Left colon (tissue), 2 donors: Measurements from ENCODE around the gene IGBP1. TPM values are rescaled to one million over a fixed set of nuclear protein-coding genes. Genes with fewer than 3 reads are reported as not detected.
"Not testable (repeated sequence)": the region's sequence is repeated elsewhere in the genome, so short reads cannot be mapped to it uniquely, and the experiment has no call there.

Experiments
- ATAC-seq: fragments of 200-7000 bp; cut with Tn5 transposase; one replicate; pipeline ENCODE4 v1.9.1; 2020; ENCODE audit warnings: mild to moderate bottlenecking, moderate library complexity
- DNase-seq, 2 donors: peaks; one replicate each; pipeline ENCODE4 v3.0.0-alpha.2; 2020
- intact Hi-C, 2 donors: fragments of 100-400 bp; cut with DNase I in 1 of 2; cut with micrococcal nuclease in 1 of 2; formaldehyde crosslinking; loops; one replicate each; pipeline versions ENCODE4 v1.11.2 to v1.14.0; 2022; cut with DNase I, micrococcal nuclease
- long read RNA-seq: library from polyadenylated mRNA; unstranded; transcript quantifications from one replicate; pipeline ENCODE4 v2.0.0, GENCODE V29; 2021
- total RNA-seq, 2 donors: library from RNA; stranded (reverse); fragmentation: NEBNext Ultra II Directional; extraction: Animal tissue kit (Norgen Biotek cat#: 25700); gene quantifications; one replicate each; pipeline ENCODE4 v1.2.1, GENCODE V29; 2021
- donor health status: DM: no; HTN: no; CAD: no.
- donor health status: DM: yes; HTN: yes; CAD: no.

The IGBP1 gene
- 10 to 100 TPM; 64.0 to 85.0 TPM for total RNA-seq
- long read RNA-seq, transcript IGBP1-201 (6 exons, 1,862 nt): major isoform, 31 of 43 reads
- long read RNA-seq, partial matches to known transcripts: 6 of 43 reads
- long read RNA-seq, other reads (novel, unspliced or antisense): 6 of 43 reads

GRCh38 chrX:70133303-70134115, at the start of gene IGBP1:
Gene IGBP1, plus strand, starts transcription at chrX:70133447. Its CDS starts 501 bp downstream, at chrX:70133948.
- intact Hi-C loops: loop anchor here in 1 of 2 donors (10.0 kb wide), 1 partner anchor 291 kb away; the partner anchor contains the start of gene GDPD2
- peak; percentile 83 to 89 for DNase-seq

GRCh38 chrX:70084592-70085240, 48.5 kb upstream of the IGBP1 start:
- no peak for ATAC-seq
- intact Hi-C loops: no loop called here
- no peak for DNase-seq

More at GRCh38 chrX:70133303-70134115, at the start of gene IGBP1:
- peak; percentile 89 for ATAC-seq

- DNase-seq: peak in 1 of 2 donors; percentile 15
- intact Hi-C loops: no loop called here
- ATAC-seq: peak; percentile 77
Measured at GRCh38 chrX:70087857-70088630, 45.2 kb upstream of the IGBP1 start.

- DNase-seq (no peak), ATAC-seq (no peak)
- intact Hi-C loops: no loop called here
Measured at GRCh38 chrX:70088751-70089150, 44.5 kb upstream of the IGBP1 start.

- DNase-seq (no peak), ATAC-seq (no peak)
- intact Hi-C loops: loop anchor here in 1 of 2 donors (10.0 kb wide), 1 partner anchor 555 kb away; no protein-coding TSS in a partner anchor
Measured at GRCh38 chrX:70089604-70090297, 43.5 kb upstream of the IGBP1 start.

- DNase-seq: no peak
- no peak for ATAC-seq
- intact Hi-C loops: loop anchor here in 1 of 2 donors (10.0 kb wide), 1 partner anchor 557 kb away; no protein-coding TSS in a partner anchor
Measured at GRCh38 chrX:70092247-70092646, 41.0 kb upstream of the IGBP1 start.

GRCh38 chrX:70096052-70096451, 37.2 kb upstream of the IGBP1 start:
- DNase-seq: no peak
- no peak for ATAC-seq
- intact Hi-C loops: loop anchor here in 1 of 2 donors (10.0 kb wide), 1 partner anchor 561 kb away; no protein-coding TSS in a partner anchor

GRCh38 chrX:70105229-70105628, 28.0 kb upstream of the IGBP1 start:
- no peak for DNase-seq
- intact Hi-C loops: loop anchor here in 1 of 2 donors (10.0 kb wide), 1 partner anchor 570 kb away; no protein-coding TSS in a partner anchor
- ATAC-seq: no peak

- ATAC-seq, intact Hi-C loops, DNase-seq: not testable (repeated sequence)
Measured at GRCh38 chrX:70111436-70112026, 21.7 kb upstream of the IGBP1 start.

GRCh38 chrX:70117738-70118137, 15.5 kb upstream of the IGBP1 start:
- ATAC-seq: no peak
- intact Hi-C loops: no loop called here
- no peak for DNase-seq

GRCh38 chrX:70123014-70123413, 10.2 kb upstream of the IGBP1 start:
- DNase-seq, ATAC-seq, intact Hi-C loops: not testable (repeated sequence)

GRCh38 chrX:70124678-70125077, 8.6 kb upstream of the IGBP1 start:
- no peak for ATAC-seq
- no peak for DNase-seq
- intact Hi-C loops: no loop called here

GRCh38 chrX:70128071-70128470, 5.2 kb upstream of the IGBP1 start:
- no peak for ATAC-seq
- DNase-seq: no peak
- intact Hi-C loops: no loop called here

GRCh38 chrX:70129816-70130215, 3.4 kb upstream of the IGBP1 start:
- no peak for DNase-seq
- intact Hi-C loops: loop anchor here in 1 of 2 donors (10.0 kb wide), 1 partner anchor 295 kb away; the partner anchor contains the start of gene GDPD2
- peak; percentile 30 for ATAC-seq

- ATAC-seq: no peak
Measured at GRCh38 chrX:70132224-70132623, 1.0 kb upstream of the IGBP1 start.

GRCh38 chrX:70132877-70133302, 357 bp upstream of the IGBP1 start:
- intact Hi-C loops: loop anchor here in 1 of 2 donors (10.0 kb wide), 1 partner anchor 292 kb away; the partner anchor contains the start of gene GDPD2
- no peak for DNase-seq

More at GRCh38 chrX:70132224-70132623, 1.0 kb upstream of the IGBP1 start:
- intact Hi-C loops: loop anchor here in 1 of 2 donors (10.0 kb wide), 1 partner anchor 293 kb away; the partner anchor contains the start of gene GDPD2
- no peak for DNase-seq

GRCh38 chrX:70134116-70134477, 850 bp downstream of the IGBP1 start:
- DNase-seq: peak; percentile 13 to 29
- peak; percentile 59 for ATAC-seq
- intact Hi-C loops: loop anchor here in 1 of 2 donors (10.0 kb wide), 1 partner anchor 291 kb away; the partner anchor contains the start of gene GDPD2

More at GRCh38 chrX:70132877-70133302, 357 bp upstream of the IGBP1 start:
- ATAC-seq: peak; percentile 26
